HG03442 (cell line): ENCODE results near the gene MKNK2.
"Not testable (repeated sequence)": the region's sequence is repeated elsewhere in the genome, so short reads cannot be mapped to it uniquely, and the experiment has no call there.

Experiments
- ATAC-seq: cut with Tn5 transposase; IDR thresholded peaks from one replicate; pipeline ENCODE4 v1.9.1; 2021; ENCODE audit warnings: mild to moderate bottlenecking, moderate library complexity; ENCODE audit not compliant: unreplicated experiment

MKNK2 gene

GRCh38 chr19:2050991-2051772 is at the start of gene MKNK2:
Gene MKNK2, minus strand, starts transcription at chr19:2051244. Its CDS starts 393 bp downstream, at chr19:2050851.
- peak; percentile 52 for ATAC-seq

- ATAC-seq, result no peak
Observed at GRCh38 chr19:2100719-2101061, 49.6 kb upstream of the MKNK2 start.

GRCh38 chr19:2099937-2100718 is 49.1 kb upstream of the MKNK2 start:
- no peak for ATAC-seq

- no peak for ATAC-seq
Observed at GRCh38 chr19:2099054-2099501, 48.0 kb upstream of the MKNK2 start.

GRCh38 chr19:2097886-2098327 is 46.9 kb upstream of the MKNK2 start:
- no peak for ATAC-seq

- ATAC-seq, result no peak
Observed at GRCh38 chr19:2097203-2097885, 46.3 kb upstream of the MKNK2 start.

- ATAC-seq, result peak; percentile 72
Observed at GRCh38 chr19:2096480-2097202, 45.6 kb upstream of the MKNK2 start, which contains the start of gene IZUMO4. Gene IZUMO4, plus strand, starts transcription at chr19:2096915. Its CDS starts 31 bp downstream, at chr19:2096946.

- ATAC-seq, result peak; percentile 33
Observed at GRCh38 chr19:2096034-2096479, 45.0 kb upstream of the MKNK2 start, which contains the start of gene MOB3A. Gene MOB3A, minus strand, starts transcription at chr19:2096326. Its CDS starts 17,766 bp downstream, at chr19:2078560.

GRCh38 chr19:2091926-2092525 is 41.0 kb upstream of the MKNK2 start:
- ATAC-seq, result not testable (repeated sequence)

GRCh38 chr19:2089727-2090053 is 38.6 kb upstream of the MKNK2 start:
- ATAC-seq, result no peak

GRCh38 chr19:2089001-2089711 is 38.1 kb upstream of the MKNK2 start:
- ATAC-seq, result no peak

GRCh38 chr19:2087621-2088100 is 36.6 kb upstream of the MKNK2 start:
- ATAC-seq, result no peak

GRCh38 chr19:2086695-2087620 is 35.9 kb upstream of the MKNK2 start:
- not testable (repeated sequence) for ATAC-seq

- peak; percentile 22 for ATAC-seq
Observed at GRCh38 chr19:2084993-2085720, 34.1 kb upstream of the MKNK2 start.

- no peak for ATAC-seq
Observed at GRCh38 chr19:2083174-2083854, 32.3 kb upstream of the MKNK2 start.

- ATAC-seq, result no peak
Observed at GRCh38 chr19:2081873-2082810, 31.1 kb upstream of the MKNK2 start.
